KOPT-K1 (cell line): ENCODE data around the gene IGLL5.
"Not testable (repeated sequence)": the region's sequence is repeated elsewhere in the genome, so short reads cannot be mapped to it uniquely, and the experiment has no call there.

Experiments
- H3K27ac ChIP-seq: fragments of 200-600 bp; sonication (generic); 2 replicates; pipeline ENCODE4 v1.5.1; 2016; ENCODE audit warnings: antibody characterized with exemption, mild to moderate bottlenecking, low read depth, low read length; ENCODE audit not compliant: poor library complexity, severe bottlenecking
- H3K36me3 ChIP-seq: fragments of 200-600 bp; sonication (generic); 2 replicates; pipeline ENCODE4 v1.5.1; 2017; ENCODE audit warnings: antibody characterized with exemption, mild to moderate bottlenecking, low read length, moderate library complexity; ENCODE audit not compliant: insufficient read depth
- H3K9me3 ChIP-seq: fragments of 200-600 bp; sonication (generic); 2 replicates; pipeline ENCODE4 v1.5.1; 2017; ENCODE audit warnings: antibody characterized with exemption, low read length, mild to moderate bottlenecking; ENCODE audit not compliant: insufficient read depth, poor library complexity, severe bottlenecking

Gene IGLL5

DNA sequence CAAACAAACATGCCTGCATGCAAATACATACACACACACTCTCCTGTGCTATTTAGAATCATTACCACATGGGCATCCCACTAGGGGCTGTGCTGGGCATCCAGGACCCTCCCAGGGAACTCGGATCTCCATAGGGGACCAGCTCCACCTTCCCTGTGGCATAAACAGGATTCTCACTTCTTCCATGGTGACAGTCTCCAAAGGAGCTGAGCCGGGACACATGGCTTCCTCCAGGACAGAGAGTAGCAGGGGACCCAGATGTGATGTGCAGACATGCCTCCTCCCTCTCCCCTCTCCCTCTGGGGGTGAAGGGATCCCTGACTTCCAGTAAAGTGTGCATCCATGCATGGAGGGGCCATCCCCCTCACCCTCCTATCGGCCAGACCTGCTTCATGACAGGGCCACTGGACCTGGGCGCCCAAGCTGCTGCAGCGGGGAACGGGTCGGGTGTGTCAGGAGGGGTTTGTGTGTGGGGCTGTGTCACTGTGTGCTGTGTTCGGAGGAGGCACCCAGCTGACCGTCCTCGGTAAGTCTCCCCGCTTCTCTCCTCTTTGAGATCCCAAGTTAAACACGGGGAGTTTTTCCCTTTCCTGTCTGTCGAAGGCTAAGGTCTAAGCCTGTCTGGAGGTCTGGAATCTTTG is 33.4 kb downstream of the IGLL5 start:
- H3K27ac ChIP-seq, result no peak overlapping the region
- no peaks in the 10 kb centered on the region for H3K36me3 ChIP-seq
- H3K9me3 ChIP-seq, result no peaks in the 10 kb centered on the region

DNA sequence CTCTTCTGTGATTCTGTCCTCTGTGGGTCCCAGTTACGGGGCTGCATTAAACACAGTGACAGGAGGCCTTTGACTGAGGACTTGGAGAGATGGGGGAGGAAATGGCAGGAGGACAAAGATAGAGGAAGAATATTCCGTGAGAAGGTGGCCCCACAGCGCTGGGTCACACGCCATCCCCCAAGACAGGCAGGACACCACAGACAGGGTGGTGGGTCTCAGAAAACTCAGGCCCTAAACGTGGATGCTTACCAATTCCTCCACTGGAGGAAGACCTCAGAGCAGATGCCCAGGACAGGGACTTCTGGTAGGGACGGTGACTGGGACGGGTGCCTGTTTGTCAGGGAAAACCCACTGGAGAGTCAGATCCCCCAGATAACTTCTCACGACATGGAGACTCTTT is 34.0 kb downstream of the IGLL5 start:
- no peaks in the 10 kb centered on the region for H3K36me3 ChIP-seq
- H3K27ac ChIP-seq, result no peak overlapping the region
- no peaks in the 10 kb centered on the region for H3K9me3 ChIP-seq

DNA sequence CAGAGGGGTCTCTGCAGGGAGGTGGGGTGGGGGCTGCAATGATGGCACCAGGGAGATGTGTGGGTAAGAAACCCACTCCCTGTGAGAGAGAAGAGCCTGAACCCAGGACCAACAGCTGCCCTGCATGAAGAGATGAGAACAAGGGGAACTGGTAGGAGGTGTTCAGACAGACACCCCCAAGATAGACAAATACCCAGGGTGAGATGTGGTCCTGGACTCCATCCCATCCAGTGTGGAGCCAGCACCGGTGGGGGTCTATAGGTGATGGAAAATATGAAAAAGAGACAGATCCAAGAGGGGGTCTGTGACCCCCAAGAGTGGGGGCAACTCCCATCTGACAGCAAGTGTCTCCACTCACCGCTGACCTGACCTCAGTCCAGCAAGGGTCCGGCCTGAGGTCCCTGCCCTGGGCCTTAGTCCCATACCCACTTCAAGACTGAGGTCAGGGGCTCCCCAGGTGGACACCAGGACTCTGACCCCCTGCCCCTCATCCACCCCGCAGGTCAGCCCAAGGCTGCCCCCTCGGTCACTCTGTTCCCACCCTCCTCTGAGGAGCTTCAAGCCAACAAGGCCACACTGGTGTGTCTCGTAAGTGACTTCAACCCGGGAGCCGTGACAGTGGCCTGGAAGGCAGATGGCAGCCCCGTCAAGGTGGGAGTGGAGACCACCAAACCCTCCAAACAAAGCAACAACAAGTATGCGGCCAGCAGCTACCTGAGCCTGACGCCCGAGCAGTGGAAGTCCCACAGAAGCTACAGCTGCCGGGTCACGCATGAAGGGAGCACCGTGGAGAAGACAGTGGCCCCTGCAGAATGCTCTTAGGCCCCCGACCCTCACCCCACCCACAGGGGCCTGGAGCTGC is 34.7 kb downstream of the IGLL5 start:
- H3K9me3 ChIP-seq, H3K27ac ChIP-seq: not testable (repeated sequence)

DNA sequence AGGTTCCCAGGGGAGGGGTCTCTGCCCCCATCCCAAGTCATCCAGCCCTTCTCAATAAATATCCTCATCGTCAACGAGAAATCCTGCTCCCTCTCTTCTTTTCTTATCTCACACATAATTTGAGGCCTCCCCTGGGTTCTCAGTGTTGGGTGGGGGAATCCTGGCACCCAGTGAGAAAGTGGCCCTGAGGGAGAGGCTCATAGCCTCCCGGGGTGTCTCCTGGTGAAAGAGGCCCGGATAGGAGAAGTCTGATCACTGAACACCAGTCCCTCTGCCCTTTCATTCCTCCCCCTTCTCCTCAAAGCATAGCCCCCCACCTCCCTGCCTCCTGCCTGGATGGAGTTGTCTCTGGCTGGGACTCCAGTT is 35.3 kb downstream of the IGLL5 start:
- Histone ChIP-seq H3K36me3 (no peaks in the 10 kb centered on the region), H3K9me3 (no peaks in the 10 kb centered on the region), H3K27ac (no peak overlapping the region)

More for the DNA sequence above, 34.7 kb downstream of the IGLL5 start:
- H3K36me3 ChIP-seq, result not testable (repeated sequence)

DNA sequence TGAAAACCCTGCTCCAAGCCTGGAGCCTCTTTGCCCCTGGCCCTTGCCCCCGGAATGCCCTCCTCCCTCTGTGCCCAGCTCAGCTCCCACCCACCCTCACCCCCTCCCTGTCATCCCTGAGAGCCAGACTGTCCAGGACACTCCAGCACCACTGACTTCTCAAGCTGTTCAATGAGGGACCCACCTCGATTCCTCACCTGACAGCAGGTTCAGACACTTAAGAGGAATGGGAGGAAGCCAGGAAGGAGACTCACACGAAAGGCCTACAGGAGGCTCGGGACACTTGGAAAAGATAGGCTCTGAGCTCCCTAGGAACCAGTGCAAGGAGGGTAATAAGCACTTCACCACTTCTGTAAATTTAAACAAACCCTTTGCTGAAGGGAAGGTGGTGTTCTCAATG is 35.8 kb downstream of the IGLL5 start:
- Histone ChIP-seq H3K9me3 (no peaks in the 10 kb centered on the region), H3K27ac (no peak overlapping the region)

DNA sequence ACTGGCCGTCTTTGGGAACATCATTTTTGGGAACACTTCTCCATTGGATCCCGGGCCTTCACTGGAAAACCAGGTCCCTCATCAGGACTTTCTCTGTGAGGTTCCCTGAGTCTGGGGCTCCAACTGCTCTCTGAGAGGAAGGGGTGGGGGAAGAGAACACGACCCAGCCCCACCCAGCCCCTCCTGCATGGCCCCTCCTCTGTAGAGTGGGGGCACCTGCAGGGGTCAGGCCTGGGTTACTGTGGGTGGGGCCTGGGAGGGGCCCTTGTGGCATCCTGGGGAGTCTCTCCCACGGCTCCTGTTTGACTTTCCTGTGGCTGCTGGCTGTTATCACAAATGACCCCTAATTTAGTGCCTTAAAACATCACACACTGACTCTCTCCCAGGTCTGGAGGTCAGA is 36.3 kb downstream of the IGLL5 start:
- H3K36me3 ChIP-seq, result no peaks in the 10 kb centered on the region
- no peak overlapping the region for H3K27ac ChIP-seq
- no peaks in the 10 kb centered on the region for H3K9me3 ChIP-seq

More for the DNA sequence above, 35.8 kb downstream of the IGLL5 start:
- no peaks in the 10 kb centered on the region for H3K36me3 ChIP-seq

DNA sequence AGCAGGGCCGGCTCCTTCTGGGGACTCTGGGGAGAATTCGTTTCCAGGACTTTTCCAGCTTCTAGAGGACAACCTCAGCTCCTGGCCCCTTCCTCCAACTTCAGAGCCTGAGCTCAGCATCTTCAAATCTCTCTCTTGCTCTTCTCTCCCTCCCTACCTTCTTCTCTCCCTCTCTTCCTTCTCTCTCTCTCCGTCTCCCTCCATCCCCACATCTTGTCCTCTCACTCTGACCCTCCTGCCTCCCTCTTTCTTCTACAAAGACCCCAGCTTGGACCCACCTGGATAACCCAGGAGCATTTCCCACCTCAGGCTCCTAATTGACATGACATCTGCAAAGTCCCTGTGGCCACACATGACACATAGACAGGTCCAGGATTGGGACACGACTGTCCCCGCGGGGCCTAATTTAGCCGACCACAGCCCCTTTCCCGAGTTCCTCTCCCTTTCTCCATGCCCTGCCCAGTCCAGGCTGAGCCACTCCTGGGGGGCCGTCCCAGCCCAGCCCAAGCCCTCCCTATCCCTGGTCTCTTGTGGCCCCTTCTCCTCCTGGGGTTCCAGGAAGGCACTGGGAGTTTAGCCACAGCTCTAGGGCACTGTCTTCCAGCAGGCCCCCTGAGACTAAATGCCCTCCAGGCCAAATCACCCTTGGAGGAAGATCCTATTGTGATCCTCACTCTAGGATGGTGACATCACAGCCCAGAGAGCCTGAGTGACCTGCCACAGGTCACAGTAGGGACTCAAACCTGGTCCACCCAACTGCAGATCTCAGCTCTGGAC is 36.9 kb downstream of the IGLL5 start:
- Histone ChIP-seq H3K9me3 (no peaks in the 10 kb centered on the region), H3K27ac (no peak overlapping the region), H3K36me3 (no peaks in the 10 kb centered on the region)

DNA sequence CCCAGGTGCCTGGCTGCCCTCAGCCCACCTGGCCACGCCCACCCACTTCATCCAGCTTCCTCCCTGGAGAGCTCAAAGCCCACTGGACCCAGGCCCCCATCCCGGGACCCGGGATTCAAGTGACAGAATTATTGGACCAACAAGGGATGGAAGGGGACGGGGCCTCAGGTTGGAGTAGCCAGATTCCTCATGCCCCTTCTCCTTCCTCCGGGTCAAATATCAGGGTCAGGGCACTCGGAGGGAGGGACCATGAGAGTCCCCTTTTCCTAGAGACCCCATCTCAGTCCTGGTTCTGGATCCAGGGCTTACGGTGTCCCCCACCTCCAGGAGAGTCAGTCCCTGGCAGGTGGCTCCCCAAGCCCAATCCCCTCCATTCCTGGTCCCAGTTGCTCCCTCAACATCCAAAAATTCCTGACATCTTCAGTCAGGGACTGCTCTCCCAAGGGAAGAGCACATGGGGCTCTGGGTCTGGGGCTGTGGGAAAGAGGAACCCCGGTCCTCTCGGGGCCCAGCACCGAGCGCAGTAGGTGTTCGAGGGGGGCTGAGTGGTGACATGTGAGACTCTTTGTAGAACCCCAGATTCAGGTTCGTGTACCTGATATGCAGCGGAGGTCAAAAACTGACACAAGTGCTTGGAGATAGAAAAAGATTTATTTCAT is 37.7 kb downstream of the IGLL5 start:
- Histone ChIP-seq H3K9me3 (no peaks in the 10 kb centered on the region), H3K27ac (no peak overlapping the region), H3K36me3 (no peaks in the 10 kb centered on the region)

DNA sequence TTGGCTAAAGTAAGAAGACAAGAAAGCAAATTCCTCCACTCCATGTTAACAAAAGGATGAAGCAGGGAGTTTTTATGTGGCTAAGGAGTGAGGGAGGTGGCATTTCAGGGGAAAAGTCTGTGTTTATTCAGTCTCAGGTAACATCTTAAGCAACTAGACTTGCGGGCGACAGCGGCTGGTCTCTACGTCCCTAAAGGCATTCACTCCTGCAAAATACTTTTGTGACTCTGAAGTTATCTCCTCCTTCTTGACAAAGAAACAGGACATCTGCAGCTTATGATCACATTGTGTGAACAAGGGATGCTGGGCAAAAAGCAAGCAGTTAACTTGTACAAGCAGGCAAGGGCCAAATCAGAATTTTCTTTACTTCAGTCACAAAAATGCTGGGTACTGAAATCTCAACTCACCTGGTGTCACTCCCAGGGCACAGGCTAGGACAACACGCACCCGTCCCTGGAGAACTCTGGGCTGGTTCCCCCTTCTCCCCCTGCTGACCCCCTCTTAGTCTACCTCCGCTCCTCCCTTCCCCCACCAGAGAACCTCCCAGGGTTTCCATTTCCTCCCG is 38.3 kb downstream of the IGLL5 start:
- Histone ChIP-seq H3K36me3 (no peaks in the 10 kb centered on the region), H3K9me3 (no peaks in the 10 kb centered on the region), H3K27ac (no peak overlapping the region)

DNA sequence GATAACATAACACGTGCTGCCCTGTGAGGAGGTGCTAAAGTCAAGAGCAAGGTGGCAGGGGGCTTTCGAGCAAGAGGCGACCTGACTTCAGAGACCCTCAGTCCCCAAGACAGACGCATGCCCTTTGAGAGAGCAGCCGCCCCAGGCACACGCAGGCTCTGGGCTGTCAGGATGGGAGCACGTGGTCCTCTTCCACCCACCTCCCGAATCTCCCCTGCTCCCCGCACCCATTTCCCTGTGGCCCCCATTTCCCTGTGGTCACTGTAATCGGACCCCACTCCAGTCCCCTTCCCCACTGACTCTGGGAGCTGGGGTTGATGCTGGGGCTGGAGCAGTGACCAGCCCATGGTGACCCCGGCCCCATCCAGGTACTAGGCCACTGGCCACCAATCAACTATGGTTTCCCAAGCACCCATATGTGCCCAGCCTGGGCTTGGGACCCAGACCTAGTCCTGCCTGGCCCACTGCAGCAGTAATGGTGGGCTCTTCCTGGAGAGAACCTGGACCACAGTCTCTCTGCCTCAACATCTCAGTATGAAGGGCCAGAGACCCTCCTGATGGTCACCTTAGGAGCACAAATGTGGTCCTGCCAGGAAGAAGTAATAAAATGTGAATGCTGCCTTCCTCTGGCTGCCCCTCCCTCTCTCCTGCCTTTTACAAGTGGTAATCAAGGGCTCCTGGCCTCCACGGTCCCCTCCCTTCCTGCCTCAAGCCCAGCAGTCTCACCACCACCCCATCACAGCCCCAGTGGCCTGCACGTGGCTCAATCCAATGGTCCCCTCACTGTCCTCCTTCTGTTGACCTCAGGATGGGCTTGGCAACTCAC is 39.0 kb downstream of the IGLL5 start:
- no peaks in the 10 kb centered on the region for H3K9me3 ChIP-seq

DNA sequence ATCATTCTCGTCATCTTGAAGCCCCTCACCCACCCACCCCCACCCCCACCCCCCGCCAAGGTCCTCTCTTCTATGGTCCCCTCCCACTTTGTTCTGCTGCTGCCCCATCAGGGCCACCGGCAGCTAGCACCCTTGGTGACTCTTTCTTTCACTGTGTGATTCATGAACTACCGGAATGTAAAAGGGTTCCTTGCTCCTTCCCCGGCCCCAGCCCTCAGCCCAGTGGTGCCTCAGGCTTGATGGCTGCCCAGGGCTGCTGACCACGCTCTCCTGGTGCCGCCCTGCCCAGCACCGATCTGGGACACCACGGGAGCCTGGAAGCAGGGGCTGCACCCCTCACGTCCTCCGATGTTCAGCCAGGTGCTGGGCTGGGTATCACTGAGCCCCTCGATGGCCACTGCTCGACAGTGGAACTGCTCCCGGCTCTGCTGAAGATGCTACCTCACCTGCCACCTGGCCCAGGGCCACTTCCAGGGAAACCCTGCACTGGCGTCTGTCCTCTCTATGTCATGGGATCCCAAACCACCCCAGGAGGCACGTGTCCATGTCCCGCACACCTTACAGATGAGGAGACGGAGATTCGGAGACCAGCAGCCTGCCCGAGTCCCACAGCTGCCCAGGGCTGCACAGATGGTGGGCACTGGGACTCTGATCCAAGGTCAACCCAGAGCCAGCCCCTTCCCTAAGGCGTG is 39.7 kb downstream of the IGLL5 start:
- no peaks in the 10 kb centered on the region for H3K9me3 ChIP-seq
- H3K27ac ChIP-seq, result no peak overlapping the region
- H3K36me3 ChIP-seq, result no peaks in the 10 kb centered on the region

More for the DNA sequence above, 39.0 kb downstream of the IGLL5 start:
- no peak overlapping the region for H3K27ac ChIP-seq
- no peaks in the 10 kb centered on the region for H3K36me3 ChIP-seq

DNA sequence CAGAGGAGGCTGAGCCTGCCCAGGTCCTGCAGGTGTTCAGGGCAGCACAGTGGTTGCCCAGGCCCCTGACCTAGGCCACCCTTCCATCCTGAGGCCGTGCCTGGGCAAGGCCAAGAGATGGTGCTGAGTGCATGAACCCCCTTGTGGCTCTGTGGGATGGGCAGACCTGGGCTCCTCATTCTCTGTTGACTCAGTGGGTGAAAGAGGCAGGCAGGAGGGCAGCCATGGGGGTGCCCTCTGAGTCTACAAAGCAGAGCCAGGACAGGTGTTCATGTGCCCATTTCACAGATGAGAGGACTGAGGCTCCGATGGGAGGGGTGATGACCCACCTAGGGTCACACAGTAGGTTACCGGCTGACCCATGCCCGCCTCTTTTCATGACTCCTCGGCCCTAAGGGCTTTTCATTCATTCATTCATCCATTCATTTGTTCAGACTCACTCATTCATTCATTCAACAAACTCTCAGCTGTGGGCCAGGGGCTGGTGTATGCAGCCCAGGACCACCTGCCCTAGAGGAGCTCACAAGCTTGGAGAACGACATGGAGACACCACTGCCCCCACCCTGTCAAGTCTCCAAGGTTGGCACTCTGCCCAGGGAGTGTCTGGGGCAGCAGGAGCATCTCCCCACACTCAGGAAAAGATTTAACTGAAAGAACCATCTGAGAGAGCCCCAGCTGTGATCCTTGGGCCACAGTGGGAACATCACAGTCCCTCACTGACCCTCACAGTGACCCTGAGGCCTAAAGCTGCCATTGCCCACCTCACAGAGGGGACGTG is 40.5 kb downstream of the IGLL5 start:
- H3K27ac ChIP-seq, result no peak overlapping the region
- no peaks in the 10 kb centered on the region for H3K36me3 ChIP-seq
- H3K9me3 ChIP-seq, result no peaks in the 10 kb centered on the region
